K562 (cell line): ENCODE data around the gene FOXJ1.

Experiments used
- MYBL2 ChIP-seq, 2 experiments: fragments of 450-650 bp in 1 of 2; sonication (generic) in 1 of 2; formaldehyde crosslinking in 1 of 2; IDR thresholded peaks; 2 replicates each; pipeline versions ENCODE4 v1.6.1 to v1.8.1; 2017 to 2022; ENCODE audit warnings: borderline replicate concordance in 1 of 2, inconsistent platforms in 1 of 2, low read depth in 1 of 2, mild to moderate bottlenecking in 1 of 2, missing genetic modification reagents in 1 of 2, moderate library complexity in 1 of 2
- TARDBP ChIP-seq: fragments of 450-650 bp; IDR thresholded peaks from 2 replicates; pipeline ENCODE4 v1.6.1; 2016

DNA sequence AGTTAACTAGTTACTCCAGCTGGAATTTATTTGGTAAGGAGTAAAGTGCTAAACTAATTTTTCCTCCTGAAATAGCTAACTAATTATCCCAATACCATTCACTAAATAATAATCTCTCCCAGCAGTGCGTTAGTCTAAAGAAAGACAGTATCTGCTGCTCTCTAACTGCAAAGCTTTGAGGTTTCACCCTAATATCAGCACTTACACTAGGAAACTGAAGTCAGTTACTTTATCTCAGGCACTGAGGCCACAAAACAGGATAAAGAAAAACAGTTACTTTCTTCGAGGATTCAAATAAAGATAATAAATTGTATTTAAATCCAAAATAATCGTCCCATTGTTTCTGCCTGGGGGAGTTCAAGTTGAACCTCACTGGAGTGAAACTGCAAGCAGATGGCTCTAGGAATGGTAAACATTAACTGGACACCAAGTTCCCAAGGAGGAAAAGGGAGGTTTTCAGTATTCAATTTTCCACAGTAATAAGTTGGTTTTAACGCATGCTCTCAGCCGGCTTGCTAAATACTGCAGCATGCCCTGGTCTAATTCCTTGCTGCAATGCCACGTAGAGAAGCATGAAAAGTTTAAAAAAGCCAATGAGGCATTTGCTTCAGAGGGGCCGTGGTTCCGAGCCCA lies 20.0 kb upstream of the FOXJ1 start:
- TF ChIP-seq TARDBP (no peak), MYBL2 (IDR thresholded peaks at IDR 0.05; ENCODE audit: low read depth) (no peak), MYBL2 (CRISPR knock-in tag; IDR thresholded peaks at IDR 0.05; ENCODE audit: borderline replicate concordance) (no peak)
